NCI-H526 treated with DMSO at 0.1 percent for 48 hours (cell line): ENCODE data around the gene SOX12.

Source experiments
- DNase-seq: peaks from one replicate; lab custom pipeline; 2025; lab: John Stamatoyannopoulos, UW

The SOX12 gene

GRCh38 chr20:325045-325888 is at the start of gene SOX12:
Gene SOX12, plus strand, starts transcription at chr20:325552. Its CDS starts 373 bp downstream, at chr20:325925.
- peak; percentile 95 for DNase-seq

GRCh38 chr20:275791-276190 is 49.6 kb upstream of the SOX12 start:
- DNase-seq: no peak

GRCh38 chr20:276620-277495 is 48.5 kb upstream of the SOX12 start:
- DNase-seq: no peak

GRCh38 chr20:277496-277781 is 47.9 kb upstream of the SOX12 start:
- DNase-seq: no peak

- no peak for DNase-seq
Observed at GRCh38 chr20:278181-278580, 47.2 kb upstream of the SOX12 start.

- DNase-seq: no peak
Observed at GRCh38 chr20:278607-279571, 46.5 kb upstream of the SOX12 start.

GRCh38 chr20:284172-284571 is 41.2 kb upstream of the SOX12 start:
- DNase-seq: no peak

- DNase-seq: no peak
Observed at GRCh38 chr20:286508-286907, 38.8 kb upstream of the SOX12 start.

- DNase-seq: no peak
Observed at GRCh38 chr20:288956-289692, 36.2 kb upstream of the SOX12 start.

GRCh38 chr20:289693-290083 is 35.7 kb upstream of the SOX12 start:
- DNase-seq: no peak

- DNase-seq: peak; percentile 87
Observed at GRCh38 chr20:290084-290831, 35.1 kb upstream of the SOX12 start, which contains the start of gene C20orf96. Gene C20orf96, minus strand, starts transcription at chr20:290750. Its CDS starts 140 bp downstream, at chr20:290610.

- no peak for DNase-seq
Observed at GRCh38 chr20:294602-295001, 30.8 kb upstream of the SOX12 start.

- no peak for DNase-seq
Observed at GRCh38 chr20:295804-296203, 29.5 kb upstream of the SOX12 start.

- DNase-seq: peak; percentile 88
Observed at GRCh38 chr20:297098-297924, 28.0 kb upstream of the SOX12 start, which contains the start of gene ZCCHC3. Gene ZCCHC3, plus strand, starts transcription at chr20:297570. Its CDS starts 17 bp downstream, at chr20:297587.

- DNase-seq: peak; percentile 72
Observed at GRCh38 chr20:297925-298775, 27.2 kb upstream of the SOX12 start.

GRCh38 chr20:298776-299391 is 26.5 kb upstream of the SOX12 start:
- no peak for DNase-seq

GRCh38 chr20:300345-300990 is 24.9 kb upstream of the SOX12 start:
- DNase-seq: no peak
